PC-3 (cell line): ENCODE results near the gene TMEM52B. TPM values are rescaled to one million over a fixed set of nuclear protein-coding genes. Genes with fewer than 3 reads are reported as not detected.
A peak's percentile ranks its signal among the peaks of the same experiment; 100 is the strongest.

Experiments
- ATAC-seq: fragments of 200-7000 bp; cut with Tn5 transposase; 2 replicates; pipeline ENCODE4 v1.9.1; 2020; ENCODE audit warnings: mild to moderate bottlenecking, moderate library complexity
- BruUV-seq: library from RNA; stranded (reverse); fragments of 400-500 nt; replicated peaks from 2 replicates; lab custom pipeline; 2021; lab: Mats Ljungman, UMichigan
- CTCF ChIA-PET: fragments of 300-600 bp; sonication (Branson Sonifier 250); formaldehyde crosslinking; loops from one replicate; lab custom pipeline; 2022; ENCODE audit warnings: antibody characterized with exemption; lab: Charles Lee
- POLR2A ChIA-PET: fragments of 300-600 bp; sonication (Branson Sonifier 250); formaldehyde crosslinking; loops from one replicate; lab custom pipeline; 2022; ENCODE audit warnings: antibody characterized with exemption; ENCODE audit not compliant: unreplicated experiment; lab: Charles Lee
- DNase-seq: peaks from one replicate; pipeline ENCODE4 v3.0.0-alpha.2; 2015
- H2AFZ ChIP-seq: fragments of 300-600 bp; sonication (generic); 2 replicates; pipeline ENCODE4 v1.6.0; 2016; ENCODE audit warnings: antibody characterized with exemption, low read length
- H3F3A ChIP-seq: fragments of 300-600 bp; sonication (generic); one replicate; pipeline ENCODE4 v1.6.0; 2017; ENCODE audit warnings: antibody characterized with exemption, low read length, control low read depth, mild to moderate bottlenecking; ENCODE audit not compliant: unreplicated experiment
- H3K27ac ChIP-seq: fragments of 300-600 bp; sonication (generic); 2 replicates; pipeline ENCODE4 v1.5.1; 2016; ENCODE audit warnings: mild to moderate bottlenecking, low read length
- H3K27me3 ChIP-seq: fragments of 300-600 bp; sonication (generic); 2 replicates; pipeline ENCODE4 v1.6.1; 2016; ENCODE audit warnings: low read length, mixed read lengths
- H3K36me3 ChIP-seq: fragments of 300-600 bp; sonication (generic); 2 replicates; pipeline ENCODE4 v1.6.1; 2016; ENCODE audit warnings: low read depth, mixed run types, low read length, mixed read lengths
- H3K4me1 ChIP-seq: fragments of 300-600 bp; sonication (generic); 2 replicates; pipeline ENCODE4 v1.5.1; 2016; ENCODE audit warnings: low read length; ENCODE audit not compliant: insufficient read depth
- H3K4me2 ChIP-seq: fragments of 300-600 bp; sonication (generic); 2 replicates; pipeline ENCODE4 v1.6.0; 2016; ENCODE audit warnings: low read length
- H3K4me3 ChIP-seq: fragments of 300-600 bp; sonication (generic); 2 replicates; pipeline ENCODE4 v1.5.1; 2016; ENCODE audit warnings: mild to moderate bottlenecking, low read length, mixed read lengths
- H3K79me2 ChIP-seq: fragments of 300-600 bp; sonication (generic); 2 replicates; pipeline ENCODE4 v1.6.1; 2017; ENCODE audit warnings: low read length, mixed read lengths
- H3K9ac ChIP-seq: fragments of 300-600 bp; sonication (generic); 2 replicates; pipeline ENCODE4 v1.6.0; 2016; ENCODE audit warnings: mild to moderate bottlenecking, low read length
- H3K9me2 ChIP-seq: fragments of 300-600 bp; sonication (generic); replicated peaks from 2 replicates; pipeline ENCODE4 v1.6.1; 2016; ENCODE audit warnings: mixed run types, low read length, mixed read lengths
- H3K9me3 ChIP-seq: fragments of 300-600 bp; sonication (generic); 2 replicates; pipeline ENCODE4 v1.6.1; 2016; ENCODE audit warnings: low read length, mixed read lengths
- H4K20me1 ChIP-seq: fragments of 300-600 bp; sonication (generic); 2 replicates; pipeline ENCODE4 v1.6.1; 2016; ENCODE audit warnings: low read length, mixed read lengths
- CTCF ChIP-seq: fragments of 300-600 bp; sonication (generic); conservative IDR thresholded peaks from 2 replicates; pipeline ENCODE4 v1.5.1; 2017; ENCODE audit warnings: antibody characterized with exemption, low read depth, mild to moderate bottlenecking, low read length
- EZH2 ChIP-seq: fragments of 300-600 bp; sonication (generic); IDR thresholded peaks from one replicate; pipeline ENCODE4 v1.6.1; 2017; ENCODE audit warnings: antibody characterized with exemption, mild to moderate bottlenecking, low read length; ENCODE audit not compliant: unreplicated experiment
- EZH2phosphoT487 ChIP-seq: fragments of 300-600 bp; sonication (generic); IDR thresholded peaks from 2 replicates; pipeline ENCODE4 v1.6.1; 2018; ENCODE audit warnings: mild to moderate bottlenecking, antibody characterized with exemption, low read length, borderline replicate concordance
- intact Hi-C: fragments of 100-400 bp; cut with micrococcal nuclease; formaldehyde crosslinking; loops from 2 replicates; pipeline ENCODE4 v1.9.0; 2023
- total RNA-seq: library from RNA; depleted of rRNA; stranded (reverse); fragments of >200 nt; gene quantifications from 2 replicates; pipeline ENCODE4 v1.2.3, GENCODE V29; 2014

Gene TMEM52B
- total RNA-seq, 1 experiment from 2014 or later: not detected

GRCh38 chr12:10205220-10205807 lies 26.5 kb downstream of the TMEM52B start:
- Histone ChIP-seq H4K20me1 (no peaks in the 10 kb centered on the region), H3K4me3 (no peak overlapping the region), H3K9ac (no peak overlapping the region), H3K4me2 (peak overlapping the region; percentile 43), H3K79me2 (no peaks in the 10 kb centered on the region), H3K9me2 (no peaks in the 10 kb centered on the region), H3F3A (no peaks in the 10 kb centered on the region), H2AFZ (peak overlapping the region; percentile 43; the same call in 1 of the 2 replicates), H3K9me3 (no peaks in the 10 kb centered on the region), H3K36me3 (no peaks in the 10 kb centered on the region), H3K27ac (no peak overlapping the region), H3K4me1 (peaks cover 18% of the 10 kb centered on the region), H3K27me3 (no peaks in the 10 kb centered on the region)
- peak; percentile 60 for ATAC-seq
- intact Hi-C loops: no loop called here
- CTCF ChIA-PET: no interaction called here
- DNase-seq: peak; percentile 65
- BruUV-seq: no TSS peak
- no peak for TF ChIP-seq EZH2phosphoT487
- no peak for TF ChIP-seq CTCF
- TF ChIP-seq EZH2: no peak
- POLR2A ChIA-PET: no interaction called here

GRCh38 chr12:10207136-10207535 lies 28.3 kb downstream of the TMEM52B start:
- no peak overlapping the region for H3K4me2 ChIP-seq
- H3K27me3 ChIP-seq: no peaks in the 10 kb centered on the region
- H3F3A ChIP-seq: no peaks in the 10 kb centered on the region
- BruUV-seq: no TSS peak
- H2AFZ ChIP-seq: no peak overlapping the region
- no peak for ATAC-seq
- DNase-seq: no peak
- H3K9me3 ChIP-seq: no peaks in the 10 kb centered on the region
- POLR2A ChIA-PET: no interaction called here
- CTCF ChIA-PET: no interaction called here
- no peaks in the 10 kb centered on the region for H3K36me3 ChIP-seq
- H3K9ac ChIP-seq: no peak overlapping the region
- intact Hi-C loops: no loop called here
- no peaks in the 10 kb centered on the region for H3K79me2 ChIP-seq
- no peak overlapping the region for H3K27ac ChIP-seq
- peaks cover 18% of the 10 kb centered on the region for H3K4me1 ChIP-seq
- H3K4me3 ChIP-seq: no peak overlapping the region
- no peaks in the 10 kb centered on the region for H4K20me1 ChIP-seq
- TF ChIP-seq CTCF (no peak), EZH2phosphoT487 (no peak), EZH2 (no peak)
- H3K9me2 ChIP-seq: no peaks in the 10 kb centered on the region

- H3K27ac ChIP-seq: no peak overlapping the region
- TF ChIP-seq EZH2phosphoT487: no peak
- no peak for TF ChIP-seq CTCF
- TF ChIP-seq EZH2: no peak
- no peaks in the 10 kb centered on the region for H3K27me3 ChIP-seq
- H3K9ac ChIP-seq: no peak overlapping the region
- no peaks in the 10 kb centered on the region for H3F3A ChIP-seq
- peaks cover 16% of the 10 kb centered on the region for H3K4me1 ChIP-seq
- H3K4me3 ChIP-seq: no peak overlapping the region
- CTCF ChIA-PET: no interaction called here
- BruUV-seq: no TSS peak
- H3K9me2 ChIP-seq: no peaks in the 10 kb centered on the region
- H3K9me3 ChIP-seq: no peaks in the 10 kb centered on the region
- H2AFZ ChIP-seq: no peak overlapping the region
- intact Hi-C loops: no loop called here
- POLR2A ChIA-PET: no interaction called here
- no peaks in the 10 kb centered on the region for H3K36me3 ChIP-seq
- H4K20me1 ChIP-seq: no peaks in the 10 kb centered on the region
- ATAC-seq (no peak), DNase-seq (no peak)
- no peak overlapping the region for H3K4me2 ChIP-seq
- H3K79me2 ChIP-seq: peaks cover 12% of the 10 kb centered on the region; the same call in 1 of the 2 replicates
These were observed 31.4 kb downstream of the TMEM52B start for GRCh38 chr12:10210225-10210624.
